Keratinocyte (primary cell): ENCODE data around the gene NKD1. TPM values are rescaled to one million over a fixed set of nuclear protein-coding genes. Genes with fewer than 3 reads are reported as not detected.

Experiments used
- DNase-seq: peaks from one replicate; pipeline ENCODE4 v3.0.0-alpha.2; 2011; ENCODE audit warnings: low read depth, missing footprints, low spot score
- FAIRE-seq: peaks from 2 replicates; lab custom pipeline; 2011; peaks lifted over from hg19 to GRCh38; lab: Jason Lieb, UNC
- H2AFZ ChIP-seq: 2 replicates; pipeline ENCODE4 v1.6.0; 2012; ENCODE audit warnings: low read length, control low read depth, inconsistent platforms; ENCODE audit not compliant: control insufficient read depth
- H3K27ac ChIP-seq: 2 replicates; pipeline ENCODE4 v1.5.1; 2011; ENCODE audit warnings: low read length; ENCODE audit not compliant: control insufficient read depth, insufficient read depth
- H3K27me3 ChIP-seq: 3 replicates; pipeline ENCODE4 v1.6.0; 2011; ENCODE audit warnings: low read length; ENCODE audit not compliant: control insufficient read depth, insufficient read depth; ENCODE audit errors: extremely low read depth
- H3K36me3 ChIP-seq, 2 experiments: 2 replicates in 1 of 2; 3 replicates in 1 of 2; pipeline ENCODE4 v1.5.1; 2011; ENCODE audit warnings: low read length in 2 of 2, mild to moderate bottlenecking in 1 of 2; ENCODE audit not compliant: control insufficient read depth in 2 of 2, insufficient read depth in 2 of 2; ENCODE audit errors: extremely low read depth in 1 of 2
- H3K4me1 ChIP-seq: 3 replicates; pipeline ENCODE4 v1.5.1; 2011; ENCODE audit warnings: low read length; ENCODE audit not compliant: control insufficient read depth, insufficient read depth; ENCODE audit errors: extremely low read depth
- H3K4me2 ChIP-seq: 3 replicates; pipeline ENCODE4 v1.6.0; 2011; ENCODE audit warnings: low read depth, low read length; ENCODE audit not compliant: control insufficient read depth, insufficient read depth; ENCODE audit errors: extremely low read depth
- H3K4me3 ChIP-seq, 3 experiments: fragments of 200-600 bp in 1 of 3; sonication (generic) in 1 of 3; 2 replicates in 2 of 3; 3 replicates in 1 of 3; pipeline ENCODE4 v1.5.1; 2011 to 2016; ENCODE audit warnings: low read length in 3 of 3, mild to moderate bottlenecking in 3 of 3, control low read depth in 2 of 3, inconsistent platforms in 1 of 3, low read depth in 1 of 3, mixed read lengths in 1 of 3, mixed run types in 1 of 3, moderate library complexity in 1 of 3; ENCODE audit not compliant: control insufficient read depth in 2 of 3, insufficient read depth in 2 of 3; ENCODE audit errors: extremely low read depth in 1 of 3
- H3K79me2 ChIP-seq: 2 replicates; pipeline ENCODE4 v1.6.0; 2012; ENCODE audit warnings: low read length; ENCODE audit not compliant: control insufficient read depth, insufficient read depth
- H3K9ac ChIP-seq: 3 replicates; pipeline ENCODE4 v1.6.0; 2011; ENCODE audit warnings: low read length; ENCODE audit not compliant: control insufficient read depth, insufficient read depth; ENCODE audit errors: extremely low read depth
- H3K9me1 ChIP-seq: 3 replicates; pipeline ENCODE4 v1.6.0; 2011; ENCODE audit warnings: low read length; ENCODE audit not compliant: control insufficient read depth, insufficient read depth; ENCODE audit errors: extremely low read depth
- H3K9me3 ChIP-seq: 2 replicates; pipeline ENCODE4 v1.5.1; 2012; ENCODE audit warnings: low read depth, low read length; ENCODE audit not compliant: control insufficient read depth
- H4K20me1 ChIP-seq: 3 replicates; pipeline ENCODE4 v1.6.0; 2011; ENCODE audit warnings: low read length; ENCODE audit not compliant: control insufficient read depth, insufficient read depth; ENCODE audit errors: extremely low read depth
- EZH2 ChIP-seq: IDR thresholded peaks from one replicate; pipeline ENCODE4 v1.6.1; 2012; ENCODE audit warnings: inconsistent platforms, mild to moderate bottlenecking, low read length, moderate library complexity
- dilution Hi-C: fragments of 300-500 bp; cut with MboI; formaldehyde crosslinking; loops from one replicate; pipeline ENCODE4 v1.7.0; 2020; ENCODE audit warnings: low sequenced_read_pairs; ENCODE audit not compliant: extremely low pct_ligation_motif_present
- polyA plus RNA-seq, 5 experiments: library from polyadenylated mRNA; depleted of rRNA in 3 of 5; stranded (reverse) in 3 of 5; stranded (forward) in 1 of 5; unstranded in 1 of 5; fragments of >200 nt; gene quantifications; 1 replicate in 1 of 5; 2 replicates in 3 of 5; 3 replicates in 1 of 5; pipeline versions ENCODE4 v1.2.1 to v1.2.3, GENCODE V29; 2011 to 2012; ENCODE audit warnings: missing spikeins in 2 of 5, low read depth in 1 of 5, low replicate concordance in 1 of 5
- TF ChIP-seq, protein P1 (sequence below), 3 experiments: IDR thresholded peaks in 1 of 3; conservative IDR thresholded peaks in 1 of 3; optimal IDR thresholded peaks in 1 of 3; 2 replicates in 2 of 3; 3 replicates in 1 of 3; pipeline versions ENCODE3 to v1.5.1; 2011; ENCODE audit warnings: low read length in 3 of 3, mild to moderate bottlenecking in 3 of 3, moderate library complexity in 2 of 3, control low read depth in 1 of 3, inconsistent platforms in 1 of 3; ENCODE audit not compliant: insufficient read depth in 2 of 3; ENCODE audit errors: extremely low read depth in 1 of 3

The NKD1 gene
- polyA plus RNA-seq, 1 donor (not counting 4 experiments of a cell fraction or from before 2014, with no cell fraction given) = 0.62 TPM

DNA sequence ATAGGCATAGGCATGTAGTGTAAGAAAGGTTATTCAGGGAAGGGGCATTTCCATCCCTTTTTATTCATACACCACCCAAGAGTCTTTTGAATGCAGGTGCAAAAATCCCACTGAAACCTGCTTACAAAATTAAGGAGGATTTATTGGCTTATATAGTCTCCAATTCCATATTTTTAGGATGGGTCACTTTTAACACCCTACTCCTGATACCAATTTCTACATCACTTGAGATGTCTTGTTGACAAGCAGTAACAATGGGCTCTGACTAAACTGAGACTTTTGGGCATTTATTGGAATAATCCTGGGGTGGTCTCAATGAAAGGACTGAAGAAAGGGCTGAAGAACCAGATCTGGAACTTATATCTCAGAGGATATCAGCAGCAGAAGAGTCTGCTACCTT lies 18.9 kb upstream of the NKD1 start:
- Histone ChIP-seq H4K20me1 (no peaks in the 10 kb centered on the region), H3K36me3 (no peaks in the 10 kb centered on the region), H3K79me2 (no peaks in the 10 kb centered on the region), H3K9me3 (peaks cover 2% of the 10 kb centered on the region), H3K4me2 (no peak overlapping the region), H3K27me3 (peaks cover 4% of the 10 kb centered on the region), H2AFZ (no peak overlapping the region), H3K9ac (no peak overlapping the region), H3K9me1 (no peaks in the 10 kb centered on the region), H3K4me1 (peaks cover 8% of the 10 kb centered on the region), H3K4me3 (no peak overlapping the region), H3K27ac (no peak overlapping the region)
- DNase-seq (no peak), FAIRE-seq (no peak)
- dilution Hi-C loops = no loop called here
- TF ChIP-seq, protein P1, sequence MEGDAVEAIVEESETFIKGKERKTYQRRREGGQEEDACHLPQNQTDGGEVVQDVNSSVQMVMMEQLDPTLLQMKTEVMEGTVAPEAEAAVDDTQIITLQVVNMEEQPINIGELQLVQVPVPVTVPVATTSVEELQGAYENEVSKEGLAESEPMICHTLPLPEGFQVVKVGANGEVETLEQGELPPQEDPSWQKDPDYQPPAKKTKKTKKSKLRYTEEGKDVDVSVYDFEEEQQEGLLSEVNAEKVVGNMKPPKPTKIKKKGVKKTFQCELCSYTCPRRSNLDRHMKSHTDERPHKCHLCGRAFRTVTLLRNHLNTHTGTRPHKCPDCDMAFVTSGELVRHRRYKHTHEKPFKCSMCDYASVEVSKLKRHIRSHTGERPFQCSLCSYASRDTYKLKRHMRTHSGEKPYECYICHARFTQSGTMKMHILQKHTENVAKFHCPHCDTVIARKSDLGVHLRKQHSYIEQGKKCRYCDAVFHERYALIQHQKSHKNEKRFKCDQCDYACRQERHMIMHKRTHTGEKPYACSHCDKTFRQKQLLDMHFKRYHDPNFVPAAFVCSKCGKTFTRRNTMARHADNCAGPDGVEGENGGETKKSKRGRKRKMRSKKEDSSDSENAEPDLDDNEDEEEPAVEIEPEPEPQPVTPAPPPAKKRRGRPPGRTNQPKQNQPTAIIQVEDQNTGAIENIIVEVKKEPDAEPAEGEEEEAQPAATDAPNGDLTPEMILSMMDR (optimal IDR thresholded peaks at IDR 0.05 in 1 of 3, IDR thresholded peaks at IDR 0.05 in 1 of 3, conservative IDR thresholded peaks at IDR 0.05 in 1 of 3; ENCODE audit: extremely low read depth in 1 of 3, insufficient read depth in 2 of 3, low read length in 3 of 3) = no peak
- TF ChIP-seq EZH2 = no peak

DNA sequence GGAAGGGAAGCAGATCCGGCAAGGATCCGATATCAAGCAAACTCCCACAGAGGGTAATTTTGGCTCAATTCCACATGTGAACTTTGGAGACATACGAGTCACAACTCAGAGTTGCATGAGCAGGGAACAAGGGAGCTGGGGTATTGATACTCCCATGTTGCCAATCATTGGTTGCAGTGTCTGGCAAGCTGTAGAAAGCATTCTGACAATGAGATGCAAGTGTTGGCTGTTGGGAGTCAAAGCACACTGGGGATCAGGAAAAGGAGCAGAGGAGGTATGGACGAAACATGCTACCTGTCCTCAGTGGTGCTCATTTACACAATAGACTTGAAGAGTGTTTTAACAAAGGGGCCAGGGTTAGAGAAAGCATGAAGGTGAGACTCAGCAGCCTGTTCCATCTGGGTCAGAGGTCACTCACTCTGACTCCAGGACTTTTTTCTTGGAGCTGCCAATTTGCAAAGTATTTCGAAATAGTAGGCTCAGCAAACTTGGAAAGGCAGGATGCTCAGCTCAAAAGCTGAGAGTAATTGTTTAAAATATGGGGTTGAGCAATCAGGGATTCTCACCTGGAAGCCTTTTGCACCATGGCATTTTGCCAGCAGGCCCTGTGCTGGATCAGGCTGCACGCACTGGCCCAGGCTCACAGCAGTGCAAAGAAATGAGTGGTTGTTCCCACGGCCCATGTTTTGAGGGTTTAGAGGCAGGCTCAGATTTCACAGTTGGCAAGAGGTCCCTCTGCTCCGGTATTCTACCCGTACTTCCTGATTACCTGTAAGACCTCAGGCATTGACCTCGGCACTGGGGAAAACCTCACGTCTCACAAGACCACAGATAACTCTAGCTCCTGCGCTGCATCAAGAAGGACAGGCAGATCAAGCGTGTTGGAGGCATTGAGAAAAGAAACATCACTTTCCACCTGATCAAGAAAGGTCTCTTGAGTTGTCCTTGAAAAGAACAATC lies 17.6 kb upstream of the NKD1 start:
- H3K79me2 ChIP-seq = no peaks in the 10 kb centered on the region
- dilution Hi-C loops = no loop called here
- FAIRE-seq = peak; percentile 32
- no peak overlapping the region for H2AFZ ChIP-seq
- H3K4me2 ChIP-seq = no peak overlapping the region
- H3K4me1 ChIP-seq = peaks cover 8% of the 10 kb centered on the region
- no peak overlapping the region for H3K27ac ChIP-seq
- no peaks in the 10 kb centered on the region for H3K36me3 ChIP-seq
- H3K27me3 ChIP-seq = peaks cover 1% of the 10 kb centered on the region
- TF ChIP-seq, protein P1 (optimal IDR thresholded peaks at IDR 0.05 in 1 of 3, IDR thresholded peaks at IDR 0.05 in 1 of 3, conservative IDR thresholded peaks at IDR 0.05 in 1 of 3; ENCODE audit: extremely low read depth in 1 of 3, insufficient read depth in 2 of 3, low read length in 3 of 3) = no peak
- TF ChIP-seq EZH2 = no peak
- no peaks in the 10 kb centered on the region for H4K20me1 ChIP-seq
- peaks cover 2% of the 10 kb centered on the region for H3K9me3 ChIP-seq
- no peak overlapping the region for H3K9ac ChIP-seq
- no peak overlapping the region for H3K4me3 ChIP-seq
- no peaks in the 10 kb centered on the region for H3K9me1 ChIP-seq
- no peak for DNase-seq
